Keratinocyte (primary cell): ENCODE data around the gene KCNC1.

Experiments
- EZH2 ChIP-seq: IDR thresholded peaks from one replicate; pipeline ENCODE4 v1.6.1; 2012; ENCODE audit warnings: inconsistent platforms, mild to moderate bottlenecking, low read length, moderate library complexity
- TF ChIP-seq, protein P1 (sequence below), 3 experiments: IDR thresholded peaks in 1 of 3; conservative IDR thresholded peaks in 1 of 3; optimal IDR thresholded peaks in 1 of 3; 2 replicates in 2 of 3; 3 replicates in 1 of 3; pipeline versions ENCODE3 to v1.5.1; 2011; ENCODE audit warnings: low read length in 3 of 3, mild to moderate bottlenecking in 3 of 3, moderate library complexity in 2 of 3, control low read depth in 1 of 3, inconsistent platforms in 1 of 3; ENCODE audit not compliant: insufficient read depth in 2 of 3; ENCODE audit errors: extremely low read depth in 1 of 3

DNA sequence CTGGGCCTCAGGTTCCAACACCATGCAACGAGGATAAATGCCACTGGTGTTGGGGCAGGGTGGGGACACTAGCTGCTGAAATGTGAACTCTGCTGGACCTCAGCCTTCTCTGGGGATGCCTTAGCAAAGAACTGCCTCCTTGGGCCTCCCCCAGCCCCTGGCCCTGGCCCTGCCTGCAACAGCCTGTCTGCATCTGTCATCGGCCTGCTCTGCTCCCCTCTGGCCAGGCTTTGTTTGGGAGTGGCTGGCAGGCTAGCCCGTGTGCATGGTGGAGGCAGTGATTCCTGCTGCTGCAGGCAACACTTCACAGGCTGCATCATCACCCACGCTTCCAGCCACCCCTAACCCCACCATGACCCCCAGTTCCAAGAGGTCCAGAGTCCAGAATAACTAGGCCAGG lies 26.8 kb upstream of the KCNC1 start:
- TF ChIP-seq, protein P1, sequence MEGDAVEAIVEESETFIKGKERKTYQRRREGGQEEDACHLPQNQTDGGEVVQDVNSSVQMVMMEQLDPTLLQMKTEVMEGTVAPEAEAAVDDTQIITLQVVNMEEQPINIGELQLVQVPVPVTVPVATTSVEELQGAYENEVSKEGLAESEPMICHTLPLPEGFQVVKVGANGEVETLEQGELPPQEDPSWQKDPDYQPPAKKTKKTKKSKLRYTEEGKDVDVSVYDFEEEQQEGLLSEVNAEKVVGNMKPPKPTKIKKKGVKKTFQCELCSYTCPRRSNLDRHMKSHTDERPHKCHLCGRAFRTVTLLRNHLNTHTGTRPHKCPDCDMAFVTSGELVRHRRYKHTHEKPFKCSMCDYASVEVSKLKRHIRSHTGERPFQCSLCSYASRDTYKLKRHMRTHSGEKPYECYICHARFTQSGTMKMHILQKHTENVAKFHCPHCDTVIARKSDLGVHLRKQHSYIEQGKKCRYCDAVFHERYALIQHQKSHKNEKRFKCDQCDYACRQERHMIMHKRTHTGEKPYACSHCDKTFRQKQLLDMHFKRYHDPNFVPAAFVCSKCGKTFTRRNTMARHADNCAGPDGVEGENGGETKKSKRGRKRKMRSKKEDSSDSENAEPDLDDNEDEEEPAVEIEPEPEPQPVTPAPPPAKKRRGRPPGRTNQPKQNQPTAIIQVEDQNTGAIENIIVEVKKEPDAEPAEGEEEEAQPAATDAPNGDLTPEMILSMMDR (optimal IDR thresholded peaks at IDR 0.05 in 1 of 3, IDR thresholded peaks at IDR 0.05 in 1 of 3, conservative IDR thresholded peaks at IDR 0.05 in 1 of 3; ENCODE audit: extremely low read depth in 1 of 3, insufficient read depth in 2 of 3, low read length in 3 of 3): no peak
- no peak for TF ChIP-seq EZH2
